HFF-Myc (cell line): ENCODE data around the gene HSCB.
"Not testable (repeated sequence)": the region's sequence is repeated elsewhere in the genome, so short reads cannot be mapped to it uniquely, and the experiment has no call there.

Source experiments
- DNase-seq: peaks from one replicate; pipeline ENCODE4 v3.0.0-alpha.2; 2011; ENCODE audit warnings: low read depth; ENCODE audit errors: extremely low read depth
- H3K4me3 ChIP-seq: replicated peaks from 2 replicates; pipeline ENCODE4 v1.5.1; 2011; ENCODE audit warnings: low read depth, mild to moderate bottlenecking, control low read depth, low read length
- CTCF ChIP-seq: IDR thresholded peaks from 2 replicates; pipeline ENCODE4 v1.5.1; 2012; ENCODE audit warnings: mild to moderate bottlenecking, low read depth, low read length, control low read depth; ENCODE audit errors: missing control alignments

The HSCB gene

GRCh38 chr22:28741785-28742561 is at the start of gene HSCB, which contains the start of gene CHEK2:
Gene HSCB, plus strand, starts transcription at chr22:28742039. Its CDS starts 57 bp downstream, at chr22:28742096.
Gene CHEK2, minus strand, starts transcription at chr22:28741820. Its CDS starts 7,099 bp downstream, at chr22:28734721.
- DNase-seq, result peak; percentile 97
- peak within 1 kb of the TSS; percentile 93 for H3K4me3 ChIP-seq
- TF ChIP-seq CTCF, result no peak

GRCh38 chr22:28693041-28693760 is 48.6 kb upstream of the HSCB start:
- not testable (repeated sequence) for DNase-seq, H3K4me3 ChIP-seq

DNA sequence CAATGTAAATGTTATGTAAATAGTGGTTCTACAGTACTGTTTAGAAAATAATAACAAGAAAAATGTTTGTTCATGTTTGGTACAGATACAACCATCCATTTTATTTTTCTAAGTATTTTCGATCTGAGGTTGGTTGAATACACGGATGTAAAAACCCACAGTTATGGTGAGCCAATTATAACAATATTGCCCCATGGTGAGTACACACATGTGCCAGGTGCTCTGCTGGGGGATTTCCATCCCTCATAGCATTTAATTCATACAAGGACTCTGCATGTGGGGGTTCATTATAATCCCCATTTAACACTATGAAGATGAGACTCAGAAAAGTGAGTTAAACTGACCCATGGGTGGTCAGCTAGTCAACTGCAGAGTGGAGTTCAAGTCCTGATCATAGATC is 38.9 kb upstream of the HSCB start:
- TF ChIP-seq CTCF, result no peak
- no peak for DNase-seq
- no peak overlapping the region for H3K4me3 ChIP-seq

- no peak for TF ChIP-seq CTCF
- DNase-seq, result no peak
Observed at GRCh38 chr22:28703436-28703835, 38.4 kb upstream of the HSCB start.

GRCh38 chr22:28706845-28707244 is 35.0 kb upstream of the HSCB start:
- DNase-seq, result no peak
- no peak for TF ChIP-seq CTCF
- no peak overlapping the region for H3K4me3 ChIP-seq

More at GRCh38 chr22:28703436-28703835, 38.4 kb upstream of the HSCB start:
- H3K4me3 ChIP-seq, result no peak overlapping the region

GRCh38 chr22:28710107-28710506 is 31.7 kb upstream of the HSCB start:
- H3K4me3 ChIP-seq, result no peak overlapping the region
- DNase-seq, result no peak
- TF ChIP-seq CTCF, result no peak

- no peak for TF ChIP-seq CTCF
- DNase-seq, result peak; percentile 69
- H3K4me3 ChIP-seq, result 0 out of 2 replicates have a peak overlapping the region, but pooled peaks have one; percentile 7
Observed at GRCh38 chr22:28710576-28711191, 31.2 kb upstream of the HSCB start.
